K562 (cell line): ENCODE results near the gene SLC2A9.

ENCODE experiments used
- CREM ChIP-seq: IDR thresholded peaks from 2 replicates; pipeline ENCODE4 v1.6.1; 2014; ENCODE audit warnings: antibody characterized with exemption, low read depth
- NFIC ChIP-seq: fragments of 450-650 bp; IDR thresholded peaks from 2 replicates; pipeline ENCODE4 v1.6.1; 2017; ENCODE audit warnings: mild to moderate bottlenecking, inconsistent platforms
- YY1 ChIP-seq, 3 experiments: IDR thresholded peaks; 2 replicates each; pipeline ENCODE4 v1.6.1; 2011; ENCODE audit warnings: low read length in 2 of 3, mild to moderate bottlenecking in 2 of 3, moderate library complexity in 2 of 3, borderline replicate concordance in 1 of 3, control low read depth in 1 of 3, low read depth in 1 of 3; ENCODE audit not compliant: insufficient read depth in 3 of 3, insufficient replicate concordance in 2 of 3, control insufficient read depth in 1 of 3, insufficient read length in 1 of 3; ENCODE audit errors: extremely low read depth in 1 of 3
- ZNF511 ChIP-seq: sonication (generic); formaldehyde crosslinking; IDR thresholded peaks from 2 replicates; pipeline ENCODE4 v1.8.0; 2022; ENCODE audit warnings: mild to moderate bottlenecking, missing genetic modification reagents
- TF ChIP-seq, protein P1 (sequence below), 3 experiments: IDR thresholded peaks in 2 of 3; conservative IDR thresholded peaks in 1 of 3; 2 replicates each; pipeline ENCODE4 v1.5.1; 2011 to 2012; ENCODE audit warnings: low read length in 3 of 3, mild to moderate bottlenecking in 3 of 3, control low read depth in 2 of 3, improper control_type of control experiment in 1 of 3, inconsistent platforms in 1 of 3, low read depth in 1 of 3, mixed read lengths in 1 of 3, moderate library complexity in 1 of 3; ENCODE audit not compliant: insufficient read depth in 2 of 3

- TF ChIP-seq, protein P1, sequence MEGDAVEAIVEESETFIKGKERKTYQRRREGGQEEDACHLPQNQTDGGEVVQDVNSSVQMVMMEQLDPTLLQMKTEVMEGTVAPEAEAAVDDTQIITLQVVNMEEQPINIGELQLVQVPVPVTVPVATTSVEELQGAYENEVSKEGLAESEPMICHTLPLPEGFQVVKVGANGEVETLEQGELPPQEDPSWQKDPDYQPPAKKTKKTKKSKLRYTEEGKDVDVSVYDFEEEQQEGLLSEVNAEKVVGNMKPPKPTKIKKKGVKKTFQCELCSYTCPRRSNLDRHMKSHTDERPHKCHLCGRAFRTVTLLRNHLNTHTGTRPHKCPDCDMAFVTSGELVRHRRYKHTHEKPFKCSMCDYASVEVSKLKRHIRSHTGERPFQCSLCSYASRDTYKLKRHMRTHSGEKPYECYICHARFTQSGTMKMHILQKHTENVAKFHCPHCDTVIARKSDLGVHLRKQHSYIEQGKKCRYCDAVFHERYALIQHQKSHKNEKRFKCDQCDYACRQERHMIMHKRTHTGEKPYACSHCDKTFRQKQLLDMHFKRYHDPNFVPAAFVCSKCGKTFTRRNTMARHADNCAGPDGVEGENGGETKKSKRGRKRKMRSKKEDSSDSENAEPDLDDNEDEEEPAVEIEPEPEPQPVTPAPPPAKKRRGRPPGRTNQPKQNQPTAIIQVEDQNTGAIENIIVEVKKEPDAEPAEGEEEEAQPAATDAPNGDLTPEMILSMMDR (IDR thresholded peaks at IDR 0.05 in 2 of 3, conservative IDR thresholded peaks at IDR 0.05 in 1 of 3; ENCODE audit: insufficient read depth in 2 of 3, low read depth in 1 of 3, low read length in 3 of 3), result no peak
- TF ChIP-seq CREM (no peak), ZNF511 (no peak), YY1 (IDR thresholded peaks at IDR 0.05; ENCODE audit: borderline replicate concordance in 1 of 3, control insufficient read depth in 1 of 3, extremely low read depth in 1 of 3, insufficient read depth in 3 of 3, insufficient read length in 1 of 3, insufficient replicate concordance in 2 of 3, low read depth in 1 of 3, low read length in 2 of 3) (no peak), NFIC (no peak)
These were observed 7.6 kb upstream of the SLC2A9 start for GRCh38 chr4:10028910-10029309.
